Measurements from ENCODE around the gene PLCH2.
"Not testable (repeated sequence)": the region's sequence is repeated elsewhere in the genome, so short reads cannot be mapped to it uniquely, and the experiment has no call there.

The PLCH2 gene

DNA sequence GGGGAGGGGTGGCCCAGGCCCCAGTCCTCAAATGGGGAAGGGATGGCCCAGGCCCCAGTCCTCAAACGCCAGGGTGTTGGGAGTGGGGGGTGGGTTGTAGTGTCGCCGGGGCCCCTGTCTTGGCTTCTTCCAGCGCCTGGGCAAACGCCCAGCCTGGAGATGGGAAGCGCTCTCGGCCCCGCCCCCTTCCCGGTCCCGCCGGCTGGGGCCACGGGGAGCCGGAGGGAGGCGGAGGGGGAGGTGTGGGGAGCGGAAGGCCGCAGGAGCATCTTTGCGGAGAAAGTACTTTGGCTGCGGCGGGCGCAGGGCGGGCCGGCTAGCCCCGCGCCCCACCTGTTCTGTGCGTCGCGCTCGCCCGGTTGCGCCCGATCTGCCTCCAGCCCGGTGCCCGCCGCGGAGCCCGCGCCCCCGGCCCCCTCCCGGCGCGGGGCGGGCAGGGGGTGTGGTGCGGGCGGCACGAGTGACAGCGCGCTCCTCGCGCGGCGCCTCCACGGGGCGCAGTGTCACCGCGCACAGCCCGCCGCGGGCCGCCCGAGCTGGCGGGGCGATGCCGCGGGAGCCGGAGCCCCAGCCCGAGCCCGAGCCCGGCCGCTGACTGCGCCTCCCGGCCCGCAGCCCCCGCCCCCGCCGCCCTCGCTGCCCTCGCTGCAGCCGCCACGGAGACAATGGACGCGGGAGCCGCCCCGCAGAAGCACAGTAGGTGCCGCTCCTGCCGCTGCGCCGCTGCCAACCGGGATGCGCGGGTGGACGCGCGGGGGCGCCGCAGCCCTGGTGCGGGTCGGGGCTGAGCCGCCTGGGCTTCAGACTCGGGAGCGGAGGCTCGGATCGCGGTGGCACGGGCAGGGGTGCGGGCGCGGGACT is 32.6 kb upstream of the PLCH2 start:
- DNase-seq: no peak

DNA sequence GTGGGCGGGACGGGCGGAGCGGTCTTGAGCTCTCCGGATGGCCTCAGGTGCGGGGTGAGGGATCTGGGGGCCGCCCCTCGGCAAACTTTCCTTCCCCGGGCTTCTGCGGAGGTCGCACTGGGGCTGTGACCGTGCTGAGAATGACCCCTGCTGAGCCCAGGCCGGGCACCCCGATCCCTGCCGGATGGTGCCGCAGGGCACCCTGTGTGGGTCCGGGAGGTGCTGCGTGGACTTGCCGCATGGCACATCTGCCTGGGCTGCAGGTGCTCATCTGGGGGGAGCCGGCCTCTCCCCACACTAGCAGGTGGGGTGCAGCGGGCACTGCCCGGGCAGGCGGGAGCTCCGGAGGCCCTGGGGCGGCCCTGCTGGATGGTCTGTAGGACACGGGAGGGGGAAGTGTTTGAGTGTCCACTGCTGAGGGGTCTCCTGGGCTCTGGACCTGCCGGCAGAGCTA is 31.9 kb upstream of the PLCH2 start:
- DNase-seq: no peak

DNA sequence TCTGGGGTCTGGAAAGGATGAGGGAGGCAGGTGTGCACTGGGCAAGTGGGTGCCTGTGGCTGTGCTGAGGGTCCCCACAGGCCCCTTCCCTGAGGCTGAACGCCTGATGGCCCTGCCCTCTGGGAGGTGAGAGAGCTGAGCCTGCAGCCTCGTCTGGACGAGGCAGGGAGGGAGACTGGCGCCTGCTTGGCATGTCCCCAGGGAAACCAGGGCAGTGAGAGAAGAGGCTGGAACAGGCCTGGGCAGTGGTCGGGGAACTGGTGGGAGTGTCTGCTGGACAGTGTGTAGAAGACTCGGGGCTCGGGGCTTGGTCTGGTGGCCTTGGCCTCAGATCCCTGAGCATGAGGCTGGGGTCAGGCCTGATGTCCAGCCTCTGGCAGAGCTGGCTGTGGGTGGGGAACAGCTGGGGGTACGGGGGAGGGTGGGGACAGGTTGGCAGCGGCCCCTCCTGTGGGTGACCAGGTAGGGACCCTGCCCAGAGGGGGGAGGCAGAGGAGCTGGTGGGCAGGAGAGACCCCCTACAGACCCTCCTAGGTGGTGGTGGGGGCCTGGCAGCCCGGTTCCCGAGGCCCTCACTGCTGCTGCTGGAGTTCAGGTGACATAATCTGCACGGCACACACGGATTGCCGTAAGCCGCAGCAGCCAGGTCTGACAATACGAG is 30.8 kb upstream of the PLCH2 start:
- DNase-seq: no peak

DNA sequence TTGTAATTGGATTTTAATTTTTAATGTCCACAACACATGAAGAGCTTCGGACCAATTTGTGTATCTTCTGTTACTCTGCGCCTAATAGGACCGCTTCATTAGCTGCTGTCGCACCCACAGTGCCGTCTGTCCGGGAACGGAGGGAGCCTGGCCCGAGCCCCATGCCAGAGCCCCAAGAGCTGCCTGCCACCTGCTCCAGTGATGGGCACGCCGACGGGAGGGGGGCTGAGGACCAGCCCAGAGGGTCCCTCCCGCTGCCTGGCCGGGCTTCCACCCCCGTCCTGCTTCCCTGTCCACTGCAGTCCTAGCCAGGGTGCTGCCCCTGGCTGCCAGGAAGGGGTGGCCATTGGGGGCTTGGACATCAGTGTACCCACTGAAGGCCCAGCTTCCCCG is 30.3 kb upstream of the PLCH2 start:
- no peak for DNase-seq

DNA sequence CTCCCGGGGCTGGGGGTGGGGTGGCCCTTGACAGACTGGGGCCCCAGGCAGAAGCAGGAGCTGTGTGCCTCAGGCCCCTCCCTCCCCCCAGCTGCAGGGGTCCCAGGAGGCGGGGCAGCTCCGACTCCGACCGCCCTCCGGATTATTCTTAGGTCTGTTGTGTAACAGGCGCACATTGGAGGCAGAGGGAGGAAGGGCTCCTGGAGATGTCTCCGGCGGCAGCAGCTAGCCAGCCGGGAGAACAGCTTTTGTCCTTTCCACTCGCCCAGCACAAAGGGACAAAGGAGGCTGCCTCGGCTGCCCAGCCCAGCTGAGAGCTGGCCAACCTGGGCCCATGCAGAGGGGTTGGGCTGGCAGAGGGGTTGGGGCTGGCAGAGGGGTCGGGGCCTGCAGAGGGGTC is 29.7 kb upstream of the PLCH2 start:
- no peak for DNase-seq

DNA sequence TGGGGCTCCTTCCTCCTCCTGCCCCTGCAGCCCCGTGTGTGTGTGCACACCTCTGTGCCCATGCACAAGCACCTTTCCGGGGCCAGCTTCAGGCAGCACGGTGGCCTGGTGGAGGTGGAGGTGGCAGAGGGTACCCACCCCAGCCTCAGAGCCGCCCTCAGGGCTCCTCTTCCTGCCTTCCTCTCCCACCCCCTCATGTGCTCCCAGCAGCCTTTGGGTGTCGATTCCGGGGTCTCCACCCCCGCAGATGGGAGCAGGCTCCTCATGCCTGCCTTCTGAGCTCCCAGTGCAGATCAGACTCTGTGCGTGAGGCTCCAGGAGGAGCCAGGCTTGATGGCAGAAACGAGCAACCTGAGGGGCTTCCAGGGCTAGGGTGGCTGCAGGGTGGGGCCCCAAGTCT is 29.2 kb upstream of the PLCH2 start:
- DNase-seq: no peak

DNA sequence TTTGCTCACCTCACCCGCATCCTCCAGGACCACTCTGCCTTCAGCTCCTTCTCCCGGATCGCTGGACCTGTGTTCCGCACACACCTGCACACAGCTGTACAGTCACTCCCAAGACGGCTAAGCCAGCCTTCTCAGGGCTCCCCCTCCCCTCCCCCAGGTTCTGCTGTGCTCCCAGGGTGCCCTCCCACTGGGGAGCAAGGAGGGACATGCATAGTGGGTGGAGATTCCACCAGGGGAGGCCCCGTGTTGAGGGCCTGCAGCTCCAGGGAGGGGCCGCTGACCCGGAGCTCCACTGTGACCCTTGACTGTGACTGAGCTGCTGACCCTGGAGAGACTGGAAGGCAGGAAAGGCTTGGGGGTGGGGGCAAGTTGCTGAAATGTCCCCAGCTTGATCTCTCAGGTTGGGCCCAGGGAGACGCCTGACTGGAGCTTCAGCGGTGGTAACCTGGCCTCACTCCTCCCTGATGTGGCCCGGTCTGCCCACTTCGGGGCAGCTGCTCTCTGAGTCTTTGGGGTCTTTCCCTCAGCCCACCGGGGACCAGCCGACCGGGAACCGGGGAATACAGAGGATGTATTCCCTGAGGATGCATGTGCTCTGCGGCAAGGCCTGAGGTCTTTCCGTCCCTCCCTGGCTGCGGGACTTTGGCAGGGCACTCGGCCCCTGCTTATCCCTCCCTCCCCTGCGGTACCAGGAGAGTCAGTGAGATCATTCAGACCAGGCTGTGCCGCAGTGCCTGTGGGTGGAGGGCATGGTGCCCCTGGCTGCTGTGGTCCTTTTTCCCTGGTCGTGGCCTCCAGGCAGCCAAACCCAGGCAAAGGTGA is 28.6 kb upstream of the PLCH2 start:
- DNase-seq: no peak

DNA sequence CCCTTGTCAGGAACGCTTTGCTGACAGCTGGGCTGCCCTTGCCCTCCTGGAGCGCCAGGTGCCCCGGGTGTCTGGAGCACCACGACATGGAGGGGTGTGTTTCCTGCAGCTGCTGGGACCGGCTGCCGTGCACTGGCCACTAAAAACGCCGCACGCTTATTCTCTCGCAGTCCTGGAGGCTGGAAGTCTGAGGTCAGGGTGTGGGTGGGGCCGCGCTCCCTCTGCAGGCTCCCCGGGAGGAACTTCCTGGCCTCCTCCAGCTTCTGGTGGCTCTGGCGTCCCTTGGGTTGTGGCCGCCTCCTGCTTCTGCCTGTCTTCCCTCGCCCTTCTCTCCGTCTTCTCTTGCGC is 28.0 kb upstream of the PLCH2 start:
- DNase-seq: no peak

DNA sequence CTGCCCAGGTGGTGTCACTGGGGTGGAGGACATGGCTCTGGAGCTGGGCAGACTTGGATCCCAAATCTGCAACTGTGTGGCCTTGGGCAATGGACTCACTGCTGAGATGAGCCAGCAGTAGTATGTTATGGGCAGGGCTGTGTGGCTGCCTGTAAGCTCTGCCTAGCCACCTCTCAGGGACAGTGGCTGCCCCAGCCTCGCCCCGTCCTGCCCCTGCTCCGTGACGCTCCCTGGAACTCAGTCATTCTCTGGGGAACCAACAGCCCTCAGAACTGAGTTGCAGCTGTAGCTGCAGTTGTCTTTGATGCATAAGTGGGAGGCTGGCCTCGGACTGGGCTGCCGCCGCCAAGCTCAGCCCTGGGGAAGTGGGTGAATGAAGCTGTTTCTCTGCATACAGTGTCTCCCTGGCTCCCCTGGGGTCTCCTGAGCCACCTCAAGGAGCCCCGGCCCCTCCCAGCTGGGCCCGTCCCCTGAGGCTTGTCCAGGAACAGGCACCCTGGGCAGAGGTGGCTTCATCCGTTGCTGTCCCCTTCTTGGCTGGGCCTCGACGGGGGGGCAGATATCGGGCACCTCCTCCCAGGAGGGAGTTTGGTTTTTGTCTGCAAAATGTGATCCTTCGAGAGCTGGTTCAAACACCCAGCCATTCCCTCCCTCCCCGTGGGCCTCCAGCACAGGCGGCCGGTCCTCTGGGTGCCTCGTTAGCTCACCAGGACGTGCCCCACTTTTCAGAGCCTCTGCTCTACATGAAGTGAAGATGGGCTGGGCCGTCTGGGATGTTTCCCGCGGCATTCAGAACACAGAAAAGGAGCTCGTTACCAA is 26.2 kb upstream of the PLCH2 start:
- DNase-seq: no peak

DNA sequence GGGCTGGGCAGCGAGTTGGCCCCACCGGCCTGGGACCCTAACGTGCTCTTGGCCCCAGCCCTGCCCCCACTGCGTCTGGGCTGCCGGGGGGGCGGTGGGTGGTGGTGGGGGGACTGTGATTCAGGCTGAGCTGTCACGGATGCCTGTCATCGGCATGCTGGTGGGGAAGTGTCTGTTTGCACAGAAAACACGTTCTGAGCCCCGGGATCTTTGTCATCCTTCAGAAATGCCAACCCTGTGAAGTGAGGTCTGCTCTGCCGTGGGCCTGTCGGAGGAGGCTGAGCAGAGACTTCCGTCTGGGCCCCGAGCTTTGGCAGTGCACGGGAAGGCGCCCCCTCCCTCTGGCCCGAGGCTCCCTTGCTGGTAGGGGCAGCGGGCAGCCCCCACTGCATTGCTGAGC is 24.3 kb upstream of the PLCH2 start:
- DNase-seq: no peak

DNA sequence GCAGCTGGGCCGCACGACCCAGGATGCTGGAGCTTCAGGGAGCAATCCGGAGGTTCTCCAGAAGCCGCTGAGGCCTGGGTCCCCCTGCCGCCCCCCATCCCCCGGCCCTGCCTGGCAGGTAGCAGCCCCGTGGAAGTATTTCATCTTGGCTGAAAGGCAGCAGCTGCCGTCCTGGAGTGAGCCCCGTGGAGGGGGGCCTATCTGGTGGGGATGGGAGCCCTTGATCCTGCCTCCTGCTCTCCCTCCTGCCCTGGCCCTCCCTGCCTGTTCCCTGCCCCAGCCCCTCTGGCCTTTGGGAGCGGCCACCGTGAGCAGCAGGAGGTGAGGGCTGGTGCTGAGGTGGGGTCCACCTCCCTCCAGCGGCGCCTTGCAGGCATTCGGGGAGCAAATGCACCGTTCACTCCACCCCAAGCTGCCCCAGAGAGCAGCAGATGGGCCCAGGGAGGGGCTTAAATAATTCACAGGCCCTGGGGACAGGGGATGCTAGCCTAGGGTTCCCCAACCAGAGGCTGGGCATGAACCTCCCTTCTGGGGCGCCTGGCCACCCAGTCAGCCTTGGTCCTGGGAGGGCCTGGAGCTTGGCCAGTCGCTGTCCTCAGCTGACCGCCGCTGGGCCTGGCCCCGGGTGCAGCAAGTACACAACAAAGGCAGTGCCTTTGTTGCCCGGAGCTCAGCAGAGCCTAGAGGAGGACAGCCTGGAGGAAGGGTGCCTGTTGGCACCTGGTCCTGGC is 23.7 kb upstream of the PLCH2 start:
- no peak for DNase-seq

DNA sequence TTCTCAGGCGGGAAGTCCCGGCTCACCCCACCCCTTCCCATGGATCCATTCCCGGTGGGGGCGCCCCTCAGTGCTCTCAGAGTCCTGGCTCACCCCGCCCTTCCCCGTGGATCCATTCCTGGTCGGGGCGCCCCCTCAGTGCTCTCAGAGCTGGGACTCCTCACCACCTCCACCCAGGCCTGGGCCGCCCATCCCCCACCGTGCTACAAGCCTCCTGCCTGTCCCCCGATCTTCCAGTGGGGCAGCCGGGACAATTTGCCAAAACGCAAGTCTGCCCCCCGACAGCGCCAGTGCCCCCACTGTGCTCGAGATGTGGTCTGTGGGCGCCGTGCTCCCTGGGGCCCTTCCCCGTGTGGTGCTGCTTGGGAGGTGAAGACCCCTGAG is 23.2 kb upstream of the PLCH2 start:
- DNase-seq: no peak

DNA sequence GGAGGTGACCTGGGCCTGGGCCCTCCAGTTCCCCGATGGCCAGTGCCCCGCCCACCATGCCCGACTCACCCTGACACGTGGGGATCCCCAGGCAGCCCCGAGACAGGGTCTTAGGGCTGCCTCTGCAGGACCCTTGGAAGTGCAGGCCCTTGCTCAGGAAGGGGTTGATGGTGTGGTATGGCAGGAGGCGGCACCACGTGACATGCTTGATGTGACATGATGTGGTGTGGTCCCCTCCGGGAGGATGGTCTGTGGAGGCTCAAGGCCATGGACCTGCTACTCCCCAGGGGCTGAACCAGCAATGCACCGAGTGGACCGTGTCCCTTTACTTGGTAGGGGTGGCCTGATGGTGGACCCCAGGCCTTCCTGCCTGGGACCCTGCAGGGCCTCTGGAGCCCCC is 21.9 kb upstream of the PLCH2 start:
- DNase-seq: no peak

DNA sequence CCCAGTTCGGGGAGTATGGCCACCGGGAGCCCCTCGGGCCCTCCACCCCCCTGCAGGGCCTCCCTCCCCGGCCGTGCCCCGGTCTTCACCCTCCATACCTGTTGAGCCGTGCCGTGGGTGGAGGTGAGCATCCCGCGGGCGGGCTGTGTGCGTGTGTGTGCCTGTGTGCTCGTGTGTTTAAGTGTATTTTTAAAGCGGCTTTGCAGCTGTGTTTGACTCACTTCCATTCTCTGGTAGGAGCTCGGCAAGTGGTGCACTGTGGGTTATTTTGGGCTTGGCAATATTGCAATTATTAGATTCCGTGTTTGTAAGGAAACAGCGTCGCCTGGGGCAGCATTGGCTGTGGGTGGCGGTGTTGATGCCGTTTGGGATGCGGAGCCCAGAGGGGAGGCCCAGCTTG is 20.3 kb upstream of the PLCH2 start:
- DNase-seq: no peak

DNA sequence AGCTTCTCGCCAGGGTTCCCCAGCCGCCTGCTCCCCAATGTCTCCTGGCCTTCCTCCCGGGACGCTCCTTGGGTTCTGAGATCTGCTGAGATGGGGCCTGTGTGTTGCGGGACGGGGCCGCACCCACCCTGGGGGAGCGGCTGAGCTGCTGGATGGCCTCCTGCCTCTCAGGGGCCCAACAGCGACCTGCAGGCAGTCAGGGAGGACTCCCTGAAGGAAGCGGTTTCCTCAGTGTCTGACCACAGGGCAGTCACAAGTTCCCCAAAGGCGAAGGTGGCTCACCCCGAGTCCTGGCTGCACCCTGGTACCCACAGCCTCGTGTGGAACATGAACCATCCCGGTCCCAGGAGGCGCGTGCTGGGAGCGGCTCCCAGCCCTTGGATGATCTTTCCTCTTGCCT is 18.6 kb upstream of the PLCH2 start:
- no peak for DNase-seq

DNA sequence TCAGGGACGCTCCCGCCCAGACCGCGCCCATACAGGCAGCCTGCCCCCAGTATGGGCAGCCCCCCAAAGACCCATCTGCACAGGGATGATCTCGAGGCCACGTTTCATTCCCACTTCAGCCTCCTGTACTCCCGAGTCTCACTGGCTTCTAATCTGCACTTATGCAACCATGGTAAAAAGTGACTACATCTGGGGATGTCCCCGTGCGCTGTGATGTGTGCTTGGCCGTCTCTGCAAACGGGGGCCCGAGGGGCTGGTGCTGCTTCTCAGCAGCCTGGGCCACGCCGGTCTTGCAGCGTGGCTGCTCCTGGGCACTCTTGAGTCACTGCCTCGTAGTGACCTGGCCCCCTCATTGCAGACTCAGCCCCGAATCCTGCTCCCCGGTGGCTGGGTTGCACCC is 17.4 kb upstream of the PLCH2 start:
- DNase-seq: no peak

DNA sequence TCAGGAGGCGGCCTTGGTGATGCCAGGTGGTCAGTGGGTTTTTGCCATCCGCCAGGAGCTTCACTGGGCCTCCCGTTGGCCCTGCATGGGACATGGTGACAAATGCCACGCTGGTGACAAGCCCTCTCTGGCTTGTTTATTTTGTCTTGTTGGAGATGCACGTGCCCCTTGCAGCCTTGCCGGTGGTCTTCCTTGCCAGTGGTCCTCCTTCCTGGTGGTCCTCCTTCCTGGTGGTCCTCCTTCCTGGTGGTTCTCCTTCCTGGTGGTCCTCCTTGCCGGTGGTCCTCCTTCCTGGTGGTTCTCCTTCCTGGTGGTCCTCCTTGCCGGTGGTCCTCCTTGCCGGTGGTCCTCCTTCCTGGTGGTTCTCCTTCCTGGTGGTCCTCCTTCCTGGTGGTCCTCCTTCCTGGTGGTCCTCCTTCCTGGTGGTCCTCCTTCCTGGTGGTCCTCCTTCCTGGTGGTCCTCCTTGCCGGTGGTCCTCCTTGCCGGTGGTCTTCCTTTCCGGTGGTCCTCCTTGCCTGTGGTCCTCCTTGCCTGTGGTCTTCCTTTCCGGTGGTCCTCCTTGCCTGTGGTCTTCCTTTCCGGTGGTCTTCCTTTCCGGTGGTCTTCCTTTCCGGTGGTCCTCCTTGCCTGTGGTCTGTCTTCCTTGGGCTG is 16.9 kb upstream of the PLCH2 start:
- not testable (repeated sequence) for DNase-seq

DNA sequence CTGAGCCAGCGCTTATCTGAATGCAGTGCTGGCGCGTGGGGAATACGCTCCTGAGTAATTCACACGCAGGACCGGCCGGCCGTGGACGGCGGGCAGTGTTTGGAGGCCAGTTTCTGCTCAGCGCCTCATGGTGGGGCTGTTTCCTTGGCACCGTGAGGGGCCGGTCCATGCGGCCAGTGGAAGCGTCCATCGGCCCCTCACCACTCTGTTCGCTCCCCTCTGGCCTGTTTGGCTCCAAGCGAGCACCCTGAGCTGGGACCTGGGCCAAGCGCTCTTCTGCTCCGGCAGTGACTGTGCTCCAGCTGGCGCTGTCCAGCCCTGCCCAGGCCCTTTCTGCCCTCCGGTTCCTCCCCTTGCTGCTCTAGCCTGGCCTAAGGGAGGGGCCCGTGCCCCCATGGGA is 16.3 kb upstream of the PLCH2 start:
- no peak for DNase-seq

DNA sequence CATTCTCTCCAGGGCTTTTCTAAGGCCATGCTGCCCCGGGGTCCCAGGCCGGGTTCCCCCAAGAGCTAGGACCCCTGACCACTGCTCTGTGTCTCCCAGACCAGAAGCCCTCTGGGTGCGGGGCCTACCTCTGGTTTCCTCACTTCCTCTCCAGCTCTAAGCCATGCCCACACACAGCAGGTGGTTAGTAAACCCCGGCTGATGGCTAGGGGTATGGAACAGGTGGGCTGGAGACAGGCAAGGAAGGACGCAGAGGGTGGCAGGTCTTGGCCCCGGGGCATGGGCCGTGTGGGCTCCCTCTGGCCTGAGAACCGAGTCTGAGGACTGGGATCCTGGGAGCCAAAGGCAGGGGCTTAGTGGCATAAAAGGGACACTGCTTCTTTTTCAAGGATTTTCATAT is 15.9 kb upstream of the PLCH2 start:
- DNase-seq: no peak

DNA sequence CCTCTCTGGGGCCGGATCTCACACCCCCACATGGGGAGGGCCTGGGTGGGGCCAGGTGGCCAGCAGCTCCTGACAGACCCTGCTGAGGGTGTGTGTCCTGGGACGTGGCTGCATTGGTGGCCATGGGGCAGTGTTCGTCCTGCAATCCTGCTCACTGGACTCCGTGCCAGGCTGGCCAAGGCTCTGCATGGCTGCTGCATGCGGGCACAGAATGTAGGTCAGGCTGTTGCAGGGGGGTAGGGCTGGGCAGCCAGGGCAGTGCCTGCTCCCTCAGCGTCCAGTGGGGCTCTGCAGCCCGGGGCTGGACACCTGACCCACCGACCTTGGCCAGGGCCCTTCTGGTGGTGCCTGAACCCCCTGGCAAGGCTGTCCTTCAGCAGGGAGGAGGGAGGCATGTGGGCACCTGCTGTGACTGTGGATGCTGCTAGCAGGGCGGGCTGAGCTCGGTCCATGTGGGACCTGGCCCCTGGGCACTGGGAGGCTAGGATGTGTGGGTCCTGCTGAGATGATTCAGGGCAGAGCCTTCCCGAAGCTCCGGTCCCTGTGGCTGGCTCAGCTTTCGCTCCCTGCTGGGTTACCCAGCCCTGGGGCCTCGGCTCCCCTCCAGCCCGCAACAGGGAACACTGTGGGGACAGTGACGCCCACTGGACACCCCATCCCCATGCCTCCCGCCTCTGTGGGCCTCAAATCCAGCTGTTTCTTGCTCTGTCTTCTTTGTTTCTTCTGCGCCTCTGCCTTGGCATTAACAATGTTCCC is 14.9 kb upstream of the PLCH2 start:
- DNase-seq: no peak

DNA sequence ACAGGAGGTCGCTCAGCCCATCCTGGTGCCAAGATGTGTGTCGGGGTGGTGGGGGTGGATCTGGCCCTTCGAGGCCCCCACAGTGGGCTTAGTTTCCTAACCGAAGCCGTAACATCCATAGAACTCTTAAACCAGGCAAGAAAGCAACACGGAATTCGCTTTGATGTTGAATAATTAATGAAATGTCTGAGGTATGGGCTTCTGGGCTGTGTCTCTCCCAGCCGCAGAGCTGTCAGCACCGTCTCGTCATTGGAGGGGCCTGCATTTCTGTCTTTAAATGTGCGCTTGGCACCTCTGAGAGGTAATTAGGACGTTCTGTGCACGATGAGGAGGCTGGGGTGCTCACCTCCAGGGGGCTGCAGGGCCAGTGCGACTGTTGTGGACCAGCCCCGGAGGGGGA is 13.3 kb upstream of the PLCH2 start:
- DNase-seq: no peak

Measured in NCI-H1048 (cell line).